SJSA1 (cell line): ENCODE results near the gene LCOR. TPM values are rescaled to one million over a fixed set of nuclear protein-coding genes. Genes with fewer than 3 reads are reported as not detected.

ENCODE experiments used
- DNase-seq, 2 experiments: peaks; one replicate each; pipeline ENCODE4 v3.0.0-alpha.2; 2015 to 2020; ENCODE audit warnings: low spot score in 2 of 2, low read depth in 1 of 2
- H3K27ac ChIP-seq: fragments of 250-450 bp; sonication (Bioruptor Pico); 2 replicates; pipeline ENCODE4 v1.5.1; 2020; ENCODE audit warnings: mild to moderate bottlenecking, moderate library complexity
- H3K27me3 ChIP-seq: fragments of 250-450 bp; sonication (Bioruptor Pico); replicated peaks from 2 replicates; pipeline ENCODE4 v1.5.1; 2020; ENCODE audit warnings: mild to moderate bottlenecking, moderate library complexity
- H3K36me3 ChIP-seq: fragments of 250-450 bp; sonication (Bioruptor Pico); 2 replicates; pipeline ENCODE4 v1.5.1; 2020; ENCODE audit warnings: mild to moderate bottlenecking
- H3K4me1 ChIP-seq: fragments of 250-450 bp; sonication (Bioruptor Pico); replicated peaks from 2 replicates; pipeline ENCODE4 v1.6.1; 2021; ENCODE audit warnings: mild to moderate bottlenecking
- H3K4me3 ChIP-seq: fragments of 250-450 bp; sonication (Bioruptor Pico); 2 replicates; pipeline ENCODE4 v1.5.1; 2020; ENCODE audit warnings: mild to moderate bottlenecking
- H3K9me3 ChIP-seq: fragments of 250-450 bp; sonication (Bioruptor Pico); replicated peaks from 2 replicates; pipeline ENCODE4 v1.5.1; 2020; ENCODE audit warnings: mild to moderate bottlenecking
- total RNA-seq: library from RNA; depleted of rRNA; stranded (reverse); fragments of >200 nt; shearing (Covaris generic); gene quantifications from 2 replicates; pipeline ENCODE4 v1.2.3, GENCODE V29; 2014

LCOR gene
- total RNA-seq, 1 experiment from 2014 or later, result 15.5 TPM

DNA sequence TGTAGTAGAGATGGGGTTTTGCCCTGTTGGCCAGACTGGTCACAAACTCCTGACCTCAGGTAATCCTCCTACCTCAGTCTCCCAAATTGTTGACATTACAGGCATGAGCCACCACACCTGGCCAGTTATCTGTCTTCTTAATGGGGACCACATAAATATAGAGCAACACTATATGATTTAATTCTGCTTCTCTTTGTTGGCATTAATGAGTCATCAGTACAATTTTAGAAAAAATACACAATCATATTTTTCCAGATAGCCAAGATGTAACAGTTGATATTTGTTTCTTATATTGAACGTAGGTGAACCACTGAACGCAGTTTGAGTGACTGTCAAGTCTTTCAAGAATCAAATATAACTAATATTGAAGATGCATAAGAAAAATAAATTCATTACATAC is 48.5 kb downstream of the LCOR start:
- no peaks in the 10 kb centered on the region for H3K9me3 ChIP-seq
- no peak for DNase-seq
- no peaks in the 10 kb centered on the region for H3K27me3 ChIP-seq

DNA sequence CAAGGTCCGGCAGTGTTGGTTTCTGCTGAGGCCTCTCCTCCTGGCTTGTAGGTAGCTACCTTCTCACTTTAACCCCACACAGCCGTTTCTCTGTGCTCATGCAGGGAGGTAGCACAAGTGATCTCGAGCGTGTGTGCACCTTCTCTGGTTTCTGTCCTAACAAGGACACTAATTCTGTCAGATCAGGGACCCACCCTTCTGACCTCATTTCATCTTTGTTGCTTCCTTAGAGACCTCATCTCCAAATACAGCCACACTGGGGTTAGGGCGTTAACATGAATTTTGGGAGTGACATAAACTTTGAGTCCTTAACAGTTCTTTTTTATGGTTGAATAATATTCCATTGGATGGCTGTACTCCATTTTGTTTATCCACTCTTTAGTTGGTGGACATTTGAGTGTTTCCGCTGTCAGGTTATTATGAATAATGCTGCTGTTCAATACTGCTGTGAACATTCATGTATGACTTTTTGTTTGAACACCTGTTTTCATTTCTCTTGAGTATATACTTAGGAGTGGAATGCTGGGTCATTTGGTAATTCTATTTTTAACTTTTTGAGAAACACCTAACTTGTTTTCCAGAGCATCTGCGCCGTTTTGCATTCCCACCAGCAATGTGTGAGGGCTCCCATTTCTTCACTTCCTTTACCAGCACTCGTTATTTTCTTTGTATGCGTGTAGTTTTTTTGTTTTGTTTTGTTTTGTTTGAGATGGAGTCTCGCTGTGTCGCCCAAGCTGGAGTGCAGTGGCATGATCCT is 57.5 kb downstream of the LCOR start:
- Histone ChIP-seq H3K4me1 (no peaks in the 10 kb centered on the region), H3K27me3 (no peaks in the 10 kb centered on the region), H3K4me3 (no peak overlapping the region), H3K36me3 (peaks cover 13% of the 10 kb centered on the region), H3K9me3 (no peaks in the 10 kb centered on the region; the same call in 1 of the 2 replicates), H3K27ac (no peak overlapping the region)
- no peak for DNase-seq

More for the DNA sequence above, 48.5 kb downstream of the LCOR start:
- peaks cover 3% of the 10 kb centered on the region; the same call in 1 of the 2 replicates for H3K36me3 ChIP-seq
- H3K4me3 ChIP-seq, result no peak overlapping the region
- no peak overlapping the region for H3K27ac ChIP-seq
- no peaks in the 10 kb centered on the region for H3K4me1 ChIP-seq

DNA sequence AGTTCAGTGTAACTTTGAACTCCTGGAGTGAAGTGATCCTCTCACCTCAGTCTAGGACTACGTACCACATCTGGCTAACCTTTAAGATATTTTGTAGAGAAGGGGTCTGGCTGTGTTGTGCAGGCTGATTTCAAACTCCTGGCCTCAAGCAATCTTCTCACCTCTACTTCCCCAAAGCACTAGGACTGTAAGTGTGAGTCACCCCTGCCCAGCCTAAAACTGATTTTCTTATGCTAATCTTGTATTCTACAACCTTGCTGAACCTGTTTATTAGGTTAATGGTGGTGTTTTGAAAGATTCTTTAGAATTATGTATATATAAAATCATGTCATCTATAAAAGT is 58.0 kb downstream of the LCOR start:
- H3K27me3 ChIP-seq, result no peaks in the 10 kb centered on the region
- no peak overlapping the region for H3K27ac ChIP-seq
- no peaks in the 10 kb centered on the region for H3K4me1 ChIP-seq
- no peak for DNase-seq
- peaks cover 13% of the 10 kb centered on the region for H3K36me3 ChIP-seq
- no peaks in the 10 kb centered on the region; the same call in 1 of the 2 replicates for H3K9me3 ChIP-seq
- H3K4me3 ChIP-seq, result no peak overlapping the region

DNA sequence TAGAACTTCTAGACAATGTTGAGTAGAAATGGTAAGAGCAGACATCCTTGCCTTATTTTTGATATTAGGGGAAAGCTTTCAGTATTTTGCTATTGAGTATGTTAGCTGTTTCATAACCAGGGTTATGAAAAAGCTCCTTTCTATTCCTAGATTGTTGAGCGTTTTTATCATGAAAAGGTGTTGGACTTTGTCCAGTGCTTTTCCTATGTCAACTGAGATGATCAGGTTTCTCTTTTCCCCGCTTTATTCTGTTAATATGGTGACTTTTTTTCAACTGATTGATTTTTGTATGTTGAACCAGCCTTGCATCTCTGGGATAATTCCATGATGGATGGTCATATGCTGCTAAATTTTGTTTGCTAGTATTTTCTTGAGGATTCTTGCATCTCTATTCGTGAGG is 58.5 kb downstream of the LCOR start:
- Histone ChIP-seq H3K9me3 (no peaks in the 10 kb centered on the region; the same call in 1 of the 2 replicates), H3K27ac (no peak overlapping the region), H3K4me3 (no peak overlapping the region), H3K4me1 (no peaks in the 10 kb centered on the region), H3K27me3 (no peaks in the 10 kb centered on the region), H3K36me3 (peaks cover 13% of the 10 kb centered on the region)
- no peak for DNase-seq

DNA sequence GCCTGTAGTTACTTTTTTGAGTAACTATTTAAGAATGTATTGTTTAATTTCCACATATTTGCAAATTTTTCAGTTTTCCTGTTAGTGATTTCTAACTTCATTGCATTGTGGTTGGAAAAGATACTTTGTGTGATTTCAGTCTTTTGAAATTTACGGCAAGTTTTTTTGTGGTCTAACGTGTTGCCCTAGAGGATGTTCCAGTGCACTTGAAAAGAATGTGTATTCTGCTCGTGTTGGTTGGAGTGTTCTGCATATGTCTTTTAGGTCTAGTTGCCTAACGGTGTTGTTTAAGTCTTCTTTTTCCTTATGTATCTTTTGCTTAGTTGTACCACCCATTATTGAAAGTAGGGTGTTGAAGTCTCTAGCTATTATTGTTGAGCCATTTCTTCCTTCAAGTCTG is 59.7 kb downstream of the LCOR start:
- Histone ChIP-seq H3K4me1 (no peaks in the 10 kb centered on the region), H3K27ac (no peak overlapping the region), H3K36me3 (peaks cover 6% of the 10 kb centered on the region), H3K9me3 (no peaks in the 10 kb centered on the region; the same call in 1 of the 2 replicates), H3K27me3 (no peaks in the 10 kb centered on the region), H3K4me3 (no peak overlapping the region)
- DNase-seq, result no peak

DNA sequence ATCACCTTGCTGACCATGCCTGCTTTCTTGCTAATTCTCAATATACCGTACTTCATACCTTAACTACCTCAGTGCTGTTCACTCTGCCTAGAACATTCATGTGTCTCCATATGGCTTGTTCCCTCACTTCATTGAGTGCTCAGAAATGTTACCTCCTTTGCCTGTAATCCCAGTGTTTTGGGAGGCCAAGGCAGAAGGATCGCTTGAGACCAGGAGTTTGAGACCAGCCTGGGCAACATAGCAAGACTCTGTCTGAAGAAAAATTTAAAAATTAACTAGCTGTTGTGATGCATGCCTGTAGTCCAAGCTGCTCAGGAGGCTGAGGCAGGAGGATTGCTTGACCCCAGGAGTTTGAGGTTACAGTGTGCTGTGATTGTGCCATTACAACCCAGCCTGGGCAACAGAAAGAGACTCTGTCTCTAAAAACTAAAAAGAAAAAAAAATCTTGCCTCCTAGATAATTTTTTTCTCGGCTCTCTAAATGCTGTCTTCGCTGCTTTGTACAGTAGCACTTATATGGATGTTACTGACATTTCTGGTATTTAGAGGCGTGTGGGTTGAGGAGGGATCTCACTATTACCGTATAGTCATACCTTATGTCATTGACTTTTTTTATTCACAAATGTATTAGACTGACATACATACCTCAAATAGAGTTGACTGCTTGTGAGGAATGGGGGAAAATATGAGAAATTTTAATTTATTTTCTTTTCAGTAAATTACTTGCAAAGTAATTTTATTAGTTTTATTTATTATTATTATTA is 63.7 kb downstream of the LCOR start:
- peaks cover 3% of the 10 kb centered on the region; the same call in 1 of the 2 replicates for H3K36me3 ChIP-seq
- no peaks in the 10 kb centered on the region for H3K4me1 ChIP-seq
- no peak for DNase-seq
- no peak overlapping the region for H3K4me3 ChIP-seq
- no peak overlapping the region for H3K27ac ChIP-seq
- H3K27me3 ChIP-seq, result no peaks in the 10 kb centered on the region
- no peaks in the 10 kb centered on the region for H3K9me3 ChIP-seq

DNA sequence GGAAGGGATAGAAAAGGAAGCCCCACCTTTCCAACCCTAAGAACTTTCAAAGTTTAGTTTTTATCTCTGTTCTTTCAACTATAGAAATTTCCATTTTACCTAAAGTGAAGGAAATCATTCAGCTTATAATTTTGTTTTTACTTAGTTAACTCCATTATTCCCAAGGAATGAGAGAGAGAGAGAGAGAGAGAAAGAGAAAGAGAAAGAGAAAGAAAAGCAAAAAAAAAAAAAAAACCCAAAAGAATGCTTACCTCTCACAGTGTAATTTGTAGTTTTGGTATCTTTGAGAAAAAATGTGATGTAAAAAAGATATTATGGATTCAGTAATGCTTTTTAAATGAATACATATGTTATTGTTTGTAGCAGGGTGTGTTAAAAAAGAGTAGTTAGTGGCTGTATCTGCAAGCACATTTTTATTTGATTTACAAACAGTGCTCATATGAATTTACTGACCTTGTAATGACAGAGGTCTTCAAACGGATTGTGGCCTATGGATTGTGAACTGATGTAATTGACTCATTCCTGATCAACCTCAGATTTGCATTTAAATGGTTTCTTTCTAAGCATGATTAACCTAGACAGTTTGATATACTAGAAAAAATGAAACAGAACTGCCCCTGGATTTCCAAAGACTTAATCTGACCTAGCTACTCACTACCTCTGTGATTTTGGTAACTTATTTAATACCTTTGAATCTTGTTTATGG is 64.9 kb downstream of the LCOR start:
- DNase-seq, result no peak
- no peak overlapping the region for H3K27ac ChIP-seq

DNA sequence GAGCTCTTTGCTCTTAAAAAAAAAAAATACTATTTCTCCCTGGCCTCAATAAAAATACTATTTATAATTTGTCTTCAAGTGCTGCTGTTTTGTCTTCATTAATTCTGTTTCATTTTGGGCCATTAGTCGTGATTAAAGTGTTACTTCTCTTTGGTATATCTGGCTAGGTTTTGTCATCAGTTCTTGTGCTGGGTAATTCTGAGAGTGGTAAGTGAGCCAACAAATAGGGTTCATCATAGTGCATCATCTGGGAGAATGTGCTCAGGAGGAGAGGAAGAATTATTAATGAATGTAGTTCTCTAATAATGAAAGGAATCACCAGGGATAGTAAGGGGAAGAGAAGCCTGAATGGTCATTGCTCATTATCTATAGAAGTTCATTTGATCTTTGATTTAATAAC is 70.0 kb downstream of the LCOR start:
- DNase-seq, result no peak
- H3K27me3 ChIP-seq, result no peaks in the 10 kb centered on the region
- no peaks in the 10 kb centered on the region for H3K36me3 ChIP-seq
- H3K9me3 ChIP-seq, result no peaks in the 10 kb centered on the region
- no peak overlapping the region for H3K27ac ChIP-seq
- no peak overlapping the region for H3K4me3 ChIP-seq
- no peaks in the 10 kb centered on the region for H3K4me1 ChIP-seq

More for the DNA sequence above, 64.9 kb downstream of the LCOR start:
- H3K9me3 ChIP-seq, result no peaks in the 10 kb centered on the region
- H3K4me1 ChIP-seq, result no peaks in the 10 kb centered on the region
- no peak overlapping the region for H3K4me3 ChIP-seq
- no peaks in the 10 kb centered on the region for H3K27me3 ChIP-seq
- H3K36me3 ChIP-seq, result peaks cover 3% of the 10 kb centered on the region; the same call in 1 of the 2 replicates

DNA sequence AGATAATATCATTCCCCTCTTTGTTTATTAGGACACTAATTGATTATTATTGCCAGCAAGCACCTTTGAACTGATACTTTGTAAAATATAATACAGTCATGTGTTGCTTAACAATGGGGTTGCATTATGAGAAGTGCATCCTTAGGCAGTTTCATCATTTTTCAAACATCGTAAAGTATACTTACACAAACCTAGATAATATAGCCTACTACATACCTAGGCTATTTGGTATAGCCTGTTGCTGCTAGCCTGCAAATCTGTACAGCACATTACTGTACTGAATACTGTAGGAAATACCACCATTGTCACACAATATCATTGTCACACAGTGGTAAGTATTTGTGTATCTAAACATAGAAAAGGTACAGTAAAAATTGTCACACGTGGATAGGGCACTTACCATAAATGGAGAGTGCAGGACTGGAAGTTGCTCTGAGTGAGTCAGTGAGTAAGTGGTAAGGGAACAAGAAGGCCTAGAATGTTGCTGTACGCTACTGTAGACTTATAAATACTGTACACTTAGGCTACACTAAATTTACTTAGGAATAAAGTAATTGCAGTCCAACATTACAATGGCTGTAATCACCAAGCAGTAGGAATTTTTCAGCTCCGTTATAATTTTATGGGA is 70.7 kb downstream of the LCOR start:
- no peaks in the 10 kb centered on the region for H3K4me1 ChIP-seq
- no peak for DNase-seq
- H3K27me3 ChIP-seq, result no peaks in the 10 kb centered on the region
- no peaks in the 10 kb centered on the region for H3K9me3 ChIP-seq
- 0 out of 2 replicates have a peak, but pooled peaks cover under 1% of the 10 kb centered on the region for H3K36me3 ChIP-seq
- no peak overlapping the region for H3K27ac ChIP-seq
- no peak overlapping the region for H3K4me3 ChIP-seq

DNA sequence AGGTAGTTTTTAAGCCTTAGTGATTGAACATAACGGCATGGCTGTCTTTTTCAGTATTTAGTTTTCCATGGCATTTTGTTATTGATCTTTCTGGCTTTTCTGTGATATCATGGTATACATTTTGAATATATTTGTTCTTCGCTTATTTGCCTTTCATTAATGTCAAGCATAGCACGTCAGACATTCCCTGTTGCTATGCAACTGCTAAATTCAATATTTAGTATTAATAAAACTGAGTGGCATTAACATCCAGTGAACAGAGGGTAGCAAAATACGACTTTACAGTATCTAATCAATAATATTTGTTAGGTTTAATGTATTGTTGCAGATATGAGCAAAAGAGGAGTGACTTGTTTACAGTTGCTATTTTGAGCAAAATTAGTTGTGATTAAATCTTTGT is 72.5 kb downstream of the LCOR start:
- Histone ChIP-seq H3K36me3 (peaks cover 7% of the 10 kb centered on the region; the same call in 1 of the 2 replicates), H3K27me3 (no peaks in the 10 kb centered on the region), H3K27ac (no peak overlapping the region), H3K4me1 (no peaks in the 10 kb centered on the region), H3K4me3 (no peak overlapping the region), H3K9me3 (no peaks in the 10 kb centered on the region)
- DNase-seq, result no peak

GRCh38 chr10:96906864-96907263 is 74.8 kb downstream of the LCOR start:
- Histone ChIP-seq H3K4me1 (no peaks in the 10 kb centered on the region), H3K36me3 (peaks cover 12% of the 10 kb centered on the region), H3K27ac (no peak overlapping the region), H3K27me3 (no peaks in the 10 kb centered on the region), H3K9me3 (no peaks in the 10 kb centered on the region), H3K4me3 (no peak overlapping the region)
- DNase-seq, result no peak

GRCh38 chr10:96910488-96911395 is 78.6 kb downstream of the LCOR start:
- Histone ChIP-seq H3K36me3 (peaks cover 19% of the 10 kb centered on the region), H3K4me3 (no peak overlapping the region), H3K27me3 (no peaks in the 10 kb centered on the region), H3K9me3 (no peaks in the 10 kb centered on the region), H3K4me1 (no peaks in the 10 kb centered on the region), H3K27ac (no peak overlapping the region)
- peak in 1 of 2 experiments; percentile 27 for DNase-seq

DNA sequence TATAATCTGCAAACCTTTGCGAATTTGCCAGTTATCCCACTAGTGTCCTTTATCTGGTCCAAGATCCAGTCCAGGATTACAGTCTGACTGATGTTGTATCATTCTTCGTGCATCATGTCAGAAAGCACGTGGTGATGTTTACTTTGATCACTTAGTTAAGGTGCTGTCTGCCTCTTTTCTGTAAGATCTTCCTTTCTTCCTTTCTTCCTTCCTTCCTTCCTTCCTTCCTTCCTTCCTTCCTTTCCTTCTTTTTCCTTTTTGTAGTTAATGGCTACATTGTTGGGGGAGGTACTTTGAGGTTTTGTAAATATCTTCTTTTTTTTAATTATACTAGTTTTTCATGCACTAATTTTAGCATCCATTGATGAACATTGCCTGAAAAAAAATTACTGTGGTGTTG is 80.3 kb downstream of the LCOR start:
- Histone ChIP-seq H3K36me3 (peaks cover 19% of the 10 kb centered on the region), H3K9me3 (no peaks in the 10 kb centered on the region), H3K4me3 (no peak overlapping the region), H3K4me1 (no peaks in the 10 kb centered on the region), H3K27ac (no peak overlapping the region), H3K27me3 (no peaks in the 10 kb centered on the region)
- no peak for DNase-seq
